ENCODE data around the gene PSTK.

Gene PSTK

DNA sequence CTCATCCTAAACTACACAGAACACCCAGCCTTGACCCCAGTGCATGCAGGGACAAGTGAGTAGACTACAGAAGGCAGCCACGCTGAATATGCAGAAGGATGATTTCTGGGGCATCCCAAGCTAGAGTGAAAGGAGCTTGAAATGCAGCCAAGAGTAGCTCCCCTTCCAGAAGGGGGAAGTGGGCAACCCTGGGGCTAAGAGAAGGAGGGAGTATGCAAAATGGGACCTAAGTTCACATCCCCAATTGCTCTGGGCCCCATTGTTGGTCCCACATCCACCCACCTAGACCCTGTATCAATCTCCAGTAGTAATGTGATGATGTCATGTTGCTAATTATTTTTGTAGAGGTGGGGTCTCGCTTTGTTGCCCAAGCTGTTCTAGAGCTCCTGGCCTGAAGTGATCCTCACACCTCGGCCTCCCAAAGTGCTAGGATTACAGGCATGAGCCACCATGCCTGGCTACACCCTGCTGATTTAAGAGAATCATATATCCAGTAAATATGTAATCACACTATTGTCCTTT is 5.6 kb upstream of the PSTK start:
- H3K4me1 Mint-ChIP-seq (ENCODE audit: low read depth) = peaks cover under 1% of the 10 kb centered on the region
- H3K4me3 Mint-ChIP-seq = no peak overlapping the region
- no peaks in the 10 kb centered on the region for H3K9me3 Mint-ChIP-seq
- no peak overlapping the region for H3K27ac Mint-ChIP-seq
- H3K27me3 Mint-ChIP-seq = peaks cover 4% of the 10 kb centered on the region
- no peaks in the 10 kb centered on the region for H3K36me3 Mint-ChIP-seq (ENCODE audit: low read depth)

DNA sequence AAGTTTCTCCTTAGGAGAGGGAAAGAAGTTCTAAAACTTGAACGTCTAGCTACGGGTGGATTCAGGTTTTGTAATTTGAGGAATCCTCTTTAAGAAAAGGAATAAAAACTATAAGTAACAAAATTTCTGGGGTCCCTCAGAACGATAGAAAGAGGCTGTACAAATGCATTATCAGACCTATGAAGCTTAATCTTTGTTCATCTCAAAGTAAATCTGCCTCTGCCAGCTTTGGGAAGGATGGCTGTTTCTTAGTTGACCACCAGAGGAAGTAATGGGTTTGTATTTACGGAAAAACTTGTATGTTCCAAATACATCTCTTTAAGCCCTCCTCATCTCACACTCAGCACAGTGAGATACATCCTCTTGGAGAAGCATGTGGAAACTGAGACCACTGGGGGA is 864 bp downstream of the PSTK start:
- Mint-ChIP-seq H3K9me3 (no peaks in the 10 kb centered on the region), H3K4me1 (ENCODE audit: low read depth) (peaks cover 19% of the 10 kb centered on the region), H3K36me3 (ENCODE audit: low read depth) (peaks cover 5% of the 10 kb centered on the region), H3K27ac (peak overlapping the region; percentile 93), H3K4me3 (peak overlapping the region; percentile 89), H3K27me3 (no peaks in the 10 kb centered on the region)

DNA sequence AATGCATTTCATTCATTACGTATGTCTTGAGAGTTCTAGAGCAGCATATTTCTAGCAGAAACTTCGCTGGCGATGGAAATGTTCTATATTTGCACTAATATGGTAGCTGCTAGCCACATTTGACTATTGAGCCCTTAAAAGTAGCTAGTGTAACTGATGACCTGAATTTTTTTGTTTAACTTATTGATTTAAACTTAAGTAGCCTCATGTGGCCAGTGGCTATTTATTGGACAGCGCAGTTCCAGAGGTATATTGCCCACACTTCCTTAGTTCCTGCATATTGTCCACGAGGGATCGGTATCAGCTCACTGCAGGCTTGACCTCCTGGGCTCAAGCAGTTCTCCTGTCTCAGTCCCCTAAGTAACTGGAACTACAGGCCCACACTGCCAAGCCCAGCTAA is 3.7 kb downstream of the PSTK start:
- Mint-ChIP-seq H3K9me3 (no peaks in the 10 kb centered on the region), H3K27me3 (no peaks in the 10 kb centered on the region), H3K27ac (no peak overlapping the region), H3K4me1 (ENCODE audit: low read depth) (peaks cover 19% of the 10 kb centered on the region), H3K36me3 (ENCODE audit: low read depth) (peaks cover 11% of the 10 kb centered on the region), H3K4me3 (no peak overlapping the region)

- no peaks in the 10 kb centered on the region for H3K27me3 Mint-ChIP-seq
- no peaks in the 10 kb centered on the region for H3K9me3 Mint-ChIP-seq
- H3K4me3 Mint-ChIP-seq = no peak overlapping the region
- H3K36me3 Mint-ChIP-seq (ENCODE audit: low read depth) = peaks cover 11% of the 10 kb centered on the region
- no peak overlapping the region for H3K27ac Mint-ChIP-seq
- peaks cover 18% of the 10 kb centered on the region for H3K4me1 Mint-ChIP-seq (ENCODE audit: low read depth)
Observed at GRCh38 chr10:122984708-122985107, 4.5 kb downstream of the PSTK start.

DNA sequence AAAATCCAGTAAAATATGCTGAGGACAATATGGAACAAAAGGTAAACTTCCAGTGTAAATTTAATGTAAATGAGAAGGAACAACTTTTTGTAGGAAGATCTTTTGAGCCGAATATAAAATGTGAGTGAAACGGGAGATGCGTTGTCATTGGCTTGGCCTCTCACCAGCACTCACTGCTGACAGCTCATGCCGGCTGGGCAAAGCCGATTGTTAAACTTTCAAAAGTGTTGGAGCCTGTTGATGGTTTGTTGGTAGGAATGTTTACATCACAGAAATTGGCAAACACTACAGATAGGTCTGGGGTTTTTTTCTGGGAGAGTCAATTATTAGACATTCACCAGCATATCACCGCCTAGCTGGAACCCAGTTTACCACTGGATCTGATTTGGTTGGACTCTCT is 6.1 kb downstream of the PSTK start:
- H3K36me3 Mint-ChIP-seq (ENCODE audit: low read depth) = peaks cover 16% of the 10 kb centered on the region
- H3K27ac Mint-ChIP-seq = no peak overlapping the region
- peaks cover 6% of the 10 kb centered on the region for H3K4me1 Mint-ChIP-seq (ENCODE audit: low read depth)
- H3K27me3 Mint-ChIP-seq = no peaks in the 10 kb centered on the region
- no peaks in the 10 kb centered on the region for H3K9me3 Mint-ChIP-seq
- H3K4me3 Mint-ChIP-seq = no peak overlapping the region

- no peak overlapping the region for H3K4me3 Mint-ChIP-seq
- H3K4me1 Mint-ChIP-seq (ENCODE audit: low read depth) = peaks cover 3% of the 10 kb centered on the region
- no peak overlapping the region for H3K27ac Mint-ChIP-seq
Observed at GRCh38 chr10:122988501-122988900, 8.3 kb downstream of the PSTK start.

GRCh38 chr10:122990278-122990677 is 10.1 kb downstream of the PSTK start:
- H3K4me3 Mint-ChIP-seq = no peak overlapping the region
- peak overlapping the region; percentile 52 for H3K27ac Mint-ChIP-seq
- peaks cover 29% of the 10 kb centered on the region for H3K36me3 Mint-ChIP-seq (ENCODE audit: low read depth)
- H3K27me3 Mint-ChIP-seq = no peaks in the 10 kb centered on the region
- H3K9me3 Mint-ChIP-seq = no peaks in the 10 kb centered on the region
- peaks cover 3% of the 10 kb centered on the region for H3K4me1 Mint-ChIP-seq (ENCODE audit: low read depth)

More at GRCh38 chr10:122988501-122988900, 8.3 kb downstream of the PSTK start:
- Mint-ChIP-seq H3K36me3 (ENCODE audit: low read depth) (peaks cover 20% of the 10 kb centered on the region), H3K9me3 (no peaks in the 10 kb centered on the region), H3K27me3 (no peaks in the 10 kb centered on the region)

DNA sequence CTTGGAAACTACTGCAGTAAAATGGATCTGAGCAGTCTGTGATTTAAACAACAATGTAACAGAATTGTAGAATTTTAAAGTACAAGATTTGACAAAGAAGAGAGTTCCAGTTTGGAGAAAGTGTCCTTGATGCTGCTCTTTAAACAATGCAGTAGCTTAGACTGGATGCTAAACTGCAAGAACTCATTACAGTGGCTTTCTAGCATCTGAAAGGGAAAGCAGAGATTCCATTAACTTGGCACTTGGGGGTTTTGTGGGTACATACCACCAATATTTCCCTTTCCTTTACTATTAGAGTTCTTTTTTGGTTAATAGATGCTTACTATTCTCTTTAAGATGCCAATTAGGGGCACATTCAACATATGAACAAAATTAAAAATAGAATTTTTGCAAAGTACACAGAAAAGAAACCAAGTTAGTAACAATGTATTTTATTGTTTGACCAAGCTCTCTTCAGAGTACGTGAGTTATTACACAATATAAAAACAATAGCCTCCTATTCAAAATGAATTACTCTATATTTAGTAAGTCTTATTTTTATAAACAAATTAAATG is 11.9 kb downstream of the PSTK start:
- H3K4me1 Mint-ChIP-seq (ENCODE audit: low read depth) = peaks cover 3% of the 10 kb centered on the region
- peaks cover 42% of the 10 kb centered on the region for H3K36me3 Mint-ChIP-seq (ENCODE audit: low read depth)
- H3K27me3 Mint-ChIP-seq = no peaks in the 10 kb centered on the region
- H3K9me3 Mint-ChIP-seq = no peaks in the 10 kb centered on the region
- H3K4me3 Mint-ChIP-seq = no peak overlapping the region
- H3K27ac Mint-ChIP-seq = no peak overlapping the region

GRCh38 chr10:122993797-122994336 is 13.7 kb downstream of the PSTK start:
- peaks cover 3% of the 10 kb centered on the region for H3K4me1 Mint-ChIP-seq (ENCODE audit: low read depth)
- no peaks in the 10 kb centered on the region for H3K9me3 Mint-ChIP-seq
- H3K27ac Mint-ChIP-seq = no peak overlapping the region
- H3K4me3 Mint-ChIP-seq = no peak overlapping the region
- peaks cover 52% of the 10 kb centered on the region for H3K36me3 Mint-ChIP-seq (ENCODE audit: low read depth)
- no peaks in the 10 kb centered on the region for H3K27me3 Mint-ChIP-seq

DNA sequence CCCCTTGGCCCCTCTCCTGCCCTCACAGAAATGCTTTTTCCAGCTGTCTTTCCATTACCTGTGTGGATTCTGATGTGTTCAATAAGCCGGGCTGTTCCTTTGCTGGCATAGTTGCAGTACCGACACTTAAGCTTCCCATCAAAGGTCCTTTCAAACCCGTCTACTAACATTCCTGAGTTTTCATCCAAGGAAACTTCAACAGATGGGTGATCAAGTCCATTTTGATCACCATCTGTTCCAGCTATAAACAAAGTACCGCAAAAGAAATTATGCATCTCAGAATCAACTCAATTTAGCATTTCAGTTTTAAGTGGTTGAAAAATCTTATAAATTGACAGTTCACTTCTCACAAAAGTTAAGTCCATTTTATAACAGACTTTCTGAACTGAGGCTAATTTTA is 15.7 kb downstream of the PSTK start:
- no peak overlapping the region for H3K27ac Mint-ChIP-seq
- no peaks in the 10 kb centered on the region for H3K27me3 Mint-ChIP-seq

GRCh38 chr10:122997864-122998263 is 17.7 kb downstream of the PSTK start:
- Mint-ChIP-seq H3K27me3 (no peaks in the 10 kb centered on the region), H3K27ac (no peak overlapping the region), H3K9me3 (no peaks in the 10 kb centered on the region), H3K4me1 (ENCODE audit: low read depth) (peaks cover 23% of the 10 kb centered on the region), H3K36me3 (ENCODE audit: low read depth) (peaks cover 58% of the 10 kb centered on the region), H3K4me3 (no peak overlapping the region)

More for the DNA sequence above, 15.7 kb downstream of the PSTK start:
- Mint-ChIP-seq H3K4me1 (ENCODE audit: low read depth) (peaks cover 17% of the 10 kb centered on the region), H3K9me3 (no peaks in the 10 kb centered on the region), H3K36me3 (ENCODE audit: low read depth) (peaks cover 52% of the 10 kb centered on the region), H3K4me3 (no peak overlapping the region)

DNA sequence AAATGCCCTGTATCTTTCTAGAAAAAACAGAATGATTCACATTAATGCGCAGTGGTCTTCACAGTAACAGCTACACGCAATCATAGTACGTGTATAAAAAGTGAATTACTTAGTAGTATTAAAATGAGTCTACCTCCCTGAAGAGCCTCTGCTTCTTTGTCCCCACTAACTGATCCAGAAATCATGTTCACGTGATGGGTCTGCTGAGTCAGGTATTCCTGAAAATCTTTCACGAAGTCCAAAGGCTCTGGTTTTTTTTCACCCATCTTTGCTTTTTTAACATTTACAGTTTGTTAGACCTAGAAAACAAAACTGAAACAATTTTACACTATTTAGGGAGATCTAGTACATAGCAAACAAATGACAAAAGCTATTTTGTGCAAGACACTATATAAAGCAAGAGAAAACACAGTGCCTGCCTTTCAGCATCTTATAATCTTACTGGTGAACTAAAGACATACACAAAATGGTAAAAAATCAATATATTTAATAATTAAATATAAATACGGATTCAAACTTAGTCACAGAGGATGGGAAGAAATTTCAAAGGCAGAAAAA is 18.2 kb downstream of the PSTK start:
- Mint-ChIP-seq H3K36me3 (ENCODE audit: low read depth) (peaks cover 58% of the 10 kb centered on the region), H3K4me3 (no peak overlapping the region), H3K9me3 (no peaks in the 10 kb centered on the region), H3K27ac (no peak overlapping the region), H3K4me1 (ENCODE audit: low read depth) (peaks cover 23% of the 10 kb centered on the region), H3K27me3 (no peaks in the 10 kb centered on the region)

DNA sequence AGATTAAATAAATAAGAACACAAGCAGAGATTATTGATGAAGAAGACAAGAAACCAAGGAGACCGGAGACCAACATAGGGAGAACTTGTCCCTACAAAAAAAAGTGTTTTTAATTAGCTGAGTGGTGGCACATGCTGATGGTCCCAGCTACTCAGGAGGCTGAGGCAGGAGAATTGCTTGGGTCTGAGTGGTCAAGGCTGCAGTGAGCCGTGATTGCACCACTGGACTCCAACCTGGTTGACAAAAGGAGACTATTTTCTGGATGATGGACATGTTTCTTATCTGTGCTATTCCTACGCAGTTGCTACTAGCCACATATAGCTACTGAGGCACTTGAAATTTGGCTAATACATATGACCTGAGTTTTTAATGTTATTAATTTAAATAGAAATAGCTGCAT is 18.7 kb downstream of the PSTK start:
- Mint-ChIP-seq H3K9me3 (no peaks in the 10 kb centered on the region), H3K4me3 (no peak overlapping the region), H3K36me3 (ENCODE audit: low read depth) (peaks cover 57% of the 10 kb centered on the region), H3K4me1 (ENCODE audit: low read depth) (peaks cover 28% of the 10 kb centered on the region), H3K27ac (no peak overlapping the region), H3K27me3 (no peaks in the 10 kb centered on the region)

DNA sequence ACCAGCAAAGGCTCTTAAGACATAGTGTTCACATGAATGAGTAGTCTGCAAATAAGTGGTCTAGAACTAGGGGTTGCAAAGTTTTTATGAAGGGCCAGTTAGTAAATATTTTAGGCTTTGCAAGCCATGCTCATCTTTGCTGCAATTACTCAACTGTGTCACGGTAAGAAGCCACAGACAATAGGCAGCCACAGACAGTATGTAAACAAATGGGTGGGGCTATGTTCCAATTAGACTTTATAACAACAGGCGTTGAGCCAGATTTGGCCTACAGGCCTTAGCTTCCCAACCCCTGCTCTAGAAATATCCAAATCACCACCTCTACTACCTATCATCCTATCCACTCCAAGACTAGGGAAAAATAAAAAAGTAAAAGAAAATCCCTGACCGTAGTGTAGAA is 19.1 kb downstream of the PSTK start:
- no peaks in the 10 kb centered on the region for H3K27me3 Mint-ChIP-seq
- H3K4me1 Mint-ChIP-seq (ENCODE audit: low read depth) = peaks cover 31% of the 10 kb centered on the region
- peaks cover 53% of the 10 kb centered on the region for H3K36me3 Mint-ChIP-seq (ENCODE audit: low read depth)
- no peak overlapping the region for H3K4me3 Mint-ChIP-seq
- no peak overlapping the region for H3K27ac Mint-ChIP-seq
- H3K9me3 Mint-ChIP-seq = no peaks in the 10 kb centered on the region

DNA sequence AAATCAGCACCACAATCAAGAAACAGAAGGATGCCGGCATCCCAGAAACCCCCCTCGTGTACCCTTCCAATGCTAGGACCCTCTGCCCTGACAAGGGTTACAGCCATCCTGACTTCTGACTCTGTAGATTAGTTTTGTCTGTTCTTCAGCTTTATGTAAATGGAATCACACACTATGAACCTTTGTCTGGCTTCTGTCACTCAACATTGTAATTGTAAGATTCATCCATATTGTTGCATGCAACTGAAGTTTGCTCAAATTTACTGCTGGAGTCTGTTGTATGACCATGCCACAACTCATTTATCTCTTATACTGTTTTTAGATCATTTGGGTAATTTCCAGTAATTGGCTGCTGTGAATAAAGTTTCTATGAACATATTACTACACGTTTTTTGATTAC is 20.0 kb downstream of the PSTK start:
- Mint-ChIP-seq H3K4me3 (no peak overlapping the region), H3K27me3 (no peaks in the 10 kb centered on the region), H3K4me1 (ENCODE audit: low read depth) (peaks cover 32% of the 10 kb centered on the region), H3K36me3 (ENCODE audit: low read depth) (peaks cover 47% of the 10 kb centered on the region), H3K9me3 (no peaks in the 10 kb centered on the region), H3K27ac (peak overlapping the region; percentile 61)

- H3K27me3 Mint-ChIP-seq = no peaks in the 10 kb centered on the region
- H3K36me3 Mint-ChIP-seq (ENCODE audit: low read depth) = peaks cover 38% of the 10 kb centered on the region
- H3K4me3 Mint-ChIP-seq = no peak overlapping the region
- no peaks in the 10 kb centered on the region for H3K9me3 Mint-ChIP-seq
- peak overlapping the region; percentile 4 for H3K27ac Mint-ChIP-seq
- peaks cover 44% of the 10 kb centered on the region for H3K4me1 Mint-ChIP-seq (ENCODE audit: low read depth)
Observed at GRCh38 chr10:123001370-123001769, 21.2 kb downstream of the PSTK start.
